Sigmoid colon (tissue), 7 donors: Measurements from ENCODE around the gene CNTN5. TPM values are rescaled to one million over a fixed set of nuclear protein-coding genes. Genes with fewer than 3 reads are reported as not detected.

ENCODE experiments used
- DNase-seq: peaks from one replicate; pipeline ENCODE4 v3.0.0-alpha.2; 2019
- H3K27ac ChIP-seq, 4 donors: fragments of 200-600 bp; sonication (generic); one replicate each; pipeline ENCODE4 v1.5.1; 2016 to 2019; ENCODE audit warnings: mild to moderate bottlenecking in 1 of 4
- H3K27me3 ChIP-seq, 3 donors: fragments of 200-600 bp; sonication (generic); one replicate each; pipeline ENCODE4 v1.5.1; 2019; ENCODE audit warnings: mild to moderate bottlenecking in 1 of 3
- H3K36me3 ChIP-seq, 4 donors: fragments of 200-600 bp; sonication (generic); one replicate each; pipeline ENCODE4 v1.5.1; 2016 to 2019
- H3K4me1 ChIP-seq, 4 donors: fragments of 200-600 bp; sonication (generic); one replicate each; pipeline ENCODE4 v1.5.1; 2017 to 2019
- H3K4me3 ChIP-seq, 4 donors: fragments of 200-600 bp; sonication (generic); one replicate each; pipeline ENCODE4 v1.5.1; 2017 to 2019; ENCODE audit warnings: mild to moderate bottlenecking in 2 of 4, moderate library complexity in 1 of 4
- H3K9me3 ChIP-seq, 4 donors: fragments of 200-600 bp in 3 of 4; sonication (generic) in 3 of 4; one replicate each; pipeline versions ENCODE4 v1.5.1 to v1.6.1; 2013 to 2019
- EP300 ChIP-seq, 4 donors: sonication (generic); formaldehyde crosslinking; IDR thresholded peaks; one replicate each; pipeline ENCODE4 v1.6.1; 2017; ENCODE audit warnings: antibody characterized with exemption in 4 of 4
- POLR2A ChIP-seq, 2 donors: fragments of 450-650 bp; IDR thresholded peaks; one replicate each; pipeline ENCODE4 v1.6.1; 2016; ENCODE audit warnings: antibody characterized with exemption in 2 of 2, mild to moderate bottlenecking in 2 of 2, moderate library complexity in 2 of 2
- POLR2AphosphoS5 ChIP-seq, 4 donors: sonication (generic); formaldehyde crosslinking; IDR thresholded peaks; one replicate each; pipeline ENCODE4 v1.6.1; 2017; ENCODE audit warnings: antibody characterized with exemption in 4 of 4
- WGBS, 2 donors: extraction: QIAGEN DNeasy Blood & Tissue Kit; methylation state at CpG; one replicate each; pipeline ENCODE4 v1.1.7; 2013; 5-methylcytosine and 5-hydroxymethylcytosine counted together
- intact Hi-C: fragments of 100-400 bp; cut with DNase I; formaldehyde crosslinking; loops from one replicate; pipeline ENCODE4 v1.15.1; 2023
- polyA plus RNA-seq, 3 donors: library from polyadenylated mRNA; stranded (reverse); fragments of 200-250 nt; gene quantifications; one replicate each; pipeline ENCODE4 v1.2.3, GENCODE V29; 2013
- total RNA-seq, 4 donors: library from RNA; depleted of rRNA; stranded (reverse); fragments of >200 nt; gene quantifications; one replicate each; pipeline ENCODE4 v1.1.0, GENCODE V29; 2016
- TF ChIP-seq, protein P1 (sequence below), 4 experiments: fragments of 450-650 bp in 3 of 4; fragments of 200-600 bp in 1 of 4; IDR thresholded peaks; one replicate each; pipeline ENCODE4 v1.5.1; 2016 to 2019; ENCODE audit warnings: antibody characterized with exemption in 4 of 4, mild to moderate bottlenecking in 3 of 4, moderate library complexity in 2 of 4
- donor health status: healthy with polysubstance abuse.
- donor health status: Bipolar disorder and iron deficiency.
- donor health status: healthy.

The CNTN5 gene
- total and polyA plus RNA-seq, 7 donors, result 0.13 to 0.36 (median 0.16) TPM; not detected in 2

DNA sequence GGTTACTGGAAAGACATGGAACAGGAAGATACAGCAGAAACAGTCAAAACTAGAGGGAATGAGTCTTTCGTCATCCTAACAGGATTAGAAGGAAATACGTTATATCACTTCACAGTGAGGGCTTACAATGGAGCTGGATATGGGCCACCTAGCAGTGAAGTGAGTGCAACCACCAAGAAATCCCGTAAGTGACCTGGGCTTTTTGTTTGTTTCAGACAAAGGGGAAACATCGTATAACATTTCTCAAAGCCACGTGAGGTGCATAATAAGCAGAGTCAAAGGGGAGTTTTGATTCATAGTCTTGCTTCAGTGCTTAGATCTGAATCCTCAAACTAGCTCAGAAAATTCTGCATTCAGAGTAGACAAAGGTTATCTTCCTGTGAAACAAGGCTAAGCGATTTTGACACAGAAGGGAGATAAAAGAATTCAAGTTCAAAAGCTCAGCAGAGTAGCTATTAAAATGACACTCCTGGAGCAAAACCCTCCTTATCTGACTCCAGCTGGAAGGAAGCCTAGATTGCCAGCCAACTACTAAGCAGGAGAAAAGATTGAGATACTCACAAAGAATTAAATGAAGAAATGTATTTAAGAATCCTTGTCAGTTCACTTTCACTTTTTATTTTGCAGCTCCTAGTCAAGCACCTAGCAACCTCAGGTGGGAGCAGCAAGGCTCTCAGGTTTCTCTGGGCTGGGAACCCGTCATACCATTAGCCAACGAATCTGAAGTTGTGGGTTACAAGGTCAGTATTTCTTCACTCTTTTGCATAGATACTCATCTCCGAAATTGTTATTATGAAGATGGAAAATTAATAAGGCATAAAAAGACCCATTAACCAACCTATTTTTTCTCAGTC is 1319.9 kb downstream of the CNTN5 start:
- H3K4me3 ChIP-seq, result no peak overlapping the region
- 45 to 69% methylated on average over 9 of the region's 9 CpGs for WGBS, 2 donors
- DNase-seq, result no peak
- H3K9me3 ChIP-seq, result no peaks in the 10 kb centered on the region
- no peaks in the 10 kb centered on the region for H3K27me3 ChIP-seq
- TF ChIP-seq, protein P1, sequence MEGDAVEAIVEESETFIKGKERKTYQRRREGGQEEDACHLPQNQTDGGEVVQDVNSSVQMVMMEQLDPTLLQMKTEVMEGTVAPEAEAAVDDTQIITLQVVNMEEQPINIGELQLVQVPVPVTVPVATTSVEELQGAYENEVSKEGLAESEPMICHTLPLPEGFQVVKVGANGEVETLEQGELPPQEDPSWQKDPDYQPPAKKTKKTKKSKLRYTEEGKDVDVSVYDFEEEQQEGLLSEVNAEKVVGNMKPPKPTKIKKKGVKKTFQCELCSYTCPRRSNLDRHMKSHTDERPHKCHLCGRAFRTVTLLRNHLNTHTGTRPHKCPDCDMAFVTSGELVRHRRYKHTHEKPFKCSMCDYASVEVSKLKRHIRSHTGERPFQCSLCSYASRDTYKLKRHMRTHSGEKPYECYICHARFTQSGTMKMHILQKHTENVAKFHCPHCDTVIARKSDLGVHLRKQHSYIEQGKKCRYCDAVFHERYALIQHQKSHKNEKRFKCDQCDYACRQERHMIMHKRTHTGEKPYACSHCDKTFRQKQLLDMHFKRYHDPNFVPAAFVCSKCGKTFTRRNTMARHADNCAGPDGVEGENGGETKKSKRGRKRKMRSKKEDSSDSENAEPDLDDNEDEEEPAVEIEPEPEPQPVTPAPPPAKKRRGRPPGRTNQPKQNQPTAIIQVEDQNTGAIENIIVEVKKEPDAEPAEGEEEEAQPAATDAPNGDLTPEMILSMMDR (IDR thresholded peaks at IDR 0.05), result no peak
- TF ChIP-seq POLR2A (IDR thresholded peaks at IDR 0.05), result no peak
- TF ChIP-seq POLR2AphosphoS5 (IDR thresholded peaks at IDR 0.05), result no peak
- TF ChIP-seq EP300 (IDR thresholded peaks at IDR 0.05), result no peak
- H3K27ac ChIP-seq, result no peak overlapping the region
- intact Hi-C loops, result loop anchor here (10.0 kb wide), 1 partner anchor 54 kb away; no protein-coding TSS in a partner anchor
- peaks cover 0 to 11% (median 0%) of the 10 kb centered on the region in 4 donors for H3K4me1 ChIP-seq
- H3K36me3 ChIP-seq, result no peaks in the 10 kb centered on the region

DNA sequence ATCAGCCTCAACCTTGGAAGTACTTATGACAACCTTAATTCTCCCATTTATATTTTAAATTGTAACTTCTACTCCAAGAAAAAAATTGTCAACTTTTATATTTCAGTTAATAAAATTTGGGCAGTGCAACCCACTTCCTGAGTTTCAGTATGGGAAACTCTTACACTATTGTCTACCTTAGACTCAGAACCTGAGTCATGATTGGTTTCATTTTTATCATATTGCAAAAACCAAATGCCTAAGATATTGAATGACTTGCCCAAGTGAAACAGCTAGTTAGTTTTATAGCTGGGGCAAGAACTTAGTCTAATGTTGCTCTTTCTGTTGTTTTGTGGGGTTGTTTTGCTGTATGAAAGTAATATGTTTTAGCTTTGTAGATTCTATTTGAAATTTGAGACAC is 1332.3 kb downstream of the CNTN5 start:
- H3K27ac ChIP-seq, result no peak overlapping the region
- no peak overlapping the region for H3K4me3 ChIP-seq
- TF ChIP-seq POLR2A (IDR thresholded peaks at IDR 0.05), result no peak
- TF ChIP-seq, protein P1 (IDR thresholded peaks at IDR 0.05), result no peak
- TF ChIP-seq POLR2AphosphoS5 (IDR thresholded peaks at IDR 0.05), result no peak
- no peak for TF ChIP-seq EP300 (IDR thresholded peaks at IDR 0.05)
- H3K27me3 ChIP-seq, result no peaks in the 10 kb centered on the region
- H3K36me3 ChIP-seq, result no peaks in the 10 kb centered on the region
- DNase-seq, result no peak
- intact Hi-C loops, result no loop called here
- H3K4me1 ChIP-seq, result no peaks in the 10 kb centered on the region
- no peaks in the 10 kb centered on the region for H3K9me3 ChIP-seq

DNA sequence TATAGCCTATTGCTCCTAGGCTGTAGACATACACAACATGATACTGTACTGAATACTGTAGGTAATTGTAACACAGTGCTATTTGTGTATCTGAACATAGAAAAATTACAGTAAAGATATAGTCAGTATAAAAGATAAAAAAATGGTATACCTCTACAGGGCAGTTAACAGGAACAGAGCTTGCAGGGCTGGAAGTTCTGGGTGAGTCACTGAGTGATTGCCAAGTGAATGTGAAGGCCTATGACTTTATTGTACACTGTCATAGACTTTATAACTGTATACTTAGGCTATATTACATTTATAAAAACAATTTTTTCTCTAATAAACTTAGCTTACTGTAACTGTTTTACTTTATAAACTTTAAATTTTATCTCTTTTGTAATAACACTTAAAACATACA is 1334.0 kb downstream of the CNTN5 start:
- Histone ChIP-seq H3K27ac (no peak overlapping the region), H3K9me3 (no peaks in the 10 kb centered on the region), H3K27me3 (no peaks in the 10 kb centered on the region), H3K4me1 (no peaks in the 10 kb centered on the region), H3K36me3 (no peaks in the 10 kb centered on the region), H3K4me3 (no peak overlapping the region)
- TF ChIP-seq POLR2AphosphoS5 (IDR thresholded peaks at IDR 0.05), result no peak
- TF ChIP-seq EP300 (IDR thresholded peaks at IDR 0.05), result no peak
- TF ChIP-seq, protein P1 (IDR thresholded peaks at IDR 0.05), result no peak
- TF ChIP-seq POLR2A (IDR thresholded peaks at IDR 0.05), result no peak
- DNase-seq, result no peak
- intact Hi-C loops, result no loop called here

DNA sequence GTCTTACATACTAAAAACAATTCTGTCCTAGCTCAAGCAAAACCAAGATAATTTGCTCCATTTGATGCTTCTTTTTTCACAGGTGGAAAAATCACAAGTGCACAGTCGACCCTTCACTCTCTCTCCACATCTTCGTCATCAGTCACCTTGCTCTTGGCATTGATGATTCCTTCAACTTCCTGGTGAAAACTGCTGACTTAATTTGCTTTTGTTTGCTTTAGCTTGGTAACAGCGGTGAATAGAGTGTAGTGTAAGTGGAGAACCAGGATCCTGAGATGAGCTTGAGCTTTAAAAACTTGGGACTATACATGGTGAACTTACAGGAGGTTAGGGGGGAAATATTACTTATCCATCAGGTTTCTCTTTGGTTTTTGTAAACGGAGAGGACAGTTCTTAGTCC is 1335.3 kb downstream of the CNTN5 start:
- no peaks in the 10 kb centered on the region for H3K27me3 ChIP-seq
- 43 to 68% methylated on average over 4 of the region's 4 CpGs for WGBS, 2 donors
- no peaks in the 10 kb centered on the region for H3K36me3 ChIP-seq
- TF ChIP-seq EP300 (IDR thresholded peaks at IDR 0.05), result no peak
- TF ChIP-seq, protein P1 (IDR thresholded peaks at IDR 0.05), result no peak
- no peak for TF ChIP-seq POLR2AphosphoS5 (IDR thresholded peaks at IDR 0.05)
- no peak for TF ChIP-seq POLR2A (IDR thresholded peaks at IDR 0.05)
- H3K4me1 ChIP-seq, result no peaks in the 10 kb centered on the region
- intact Hi-C loops, result no loop called here
- peaks cover 0 to under 1% (median 0%) of the 10 kb centered on the region in 4 donors for H3K9me3 ChIP-seq
- no peak overlapping the region for H3K27ac ChIP-seq
- H3K4me3 ChIP-seq, result no peak overlapping the region
- no peak for DNase-seq
